HCT116 (cell line): ENCODE measurements around the gene FICD. TPM values are rescaled to one million over a fixed set of nuclear protein-coding genes. Genes with fewer than 3 reads are reported as not detected.
"Not testable (repeated sequence)": the region's sequence is repeated elsewhere in the genome, so short reads cannot be mapped to it uniquely, and the experiment has no call there.

Source experiments
- ATAC-seq: fragments of 200-7000 bp; cut with Tn5 transposase; 2 replicates; pipeline ENCODE4 v1.9.1; 2020; ENCODE audit warnings: mild to moderate bottlenecking, moderate library complexity
- BruUV-seq: library from RNA; stranded (reverse); fragments of 400-500 nt; replicated peaks from 2 replicates; lab custom pipeline; 2021; lab: Mats Ljungman, UMichigan
- CTCF ChIA-PET: fragments of 300-600 bp; sonication (Branson Sonifier 250); formaldehyde crosslinking; loops from one replicate; lab custom pipeline; 2021; ENCODE audit warnings: antibody characterized with exemption; lab: Charles Lee
- POLR2A ChIA-PET: fragments of 300-600, 350-600 bp; sonication (Branson Sonifier 250); formaldehyde crosslinking; loops from one replicate; lab custom pipeline; 2021; ENCODE audit warnings: antibody characterized with exemption; lab: Charles Lee
- RAD21 ChIA-PET, 2 experiments: fragments of 300-600 bp; sonication (Branson Sonifier 250); formaldehyde crosslinking; loops; one replicate each; lab custom pipeline; 2023; ENCODE audit warnings: low total read pairs in 2 of 2; ENCODE audit not compliant: uncharacterized antibody in 2 of 2, unreplicated experiment in 2 of 2, low non-redundant PET in 1 of 2; lab: Charles Lee
- DNase-seq: peaks from one replicate; pipeline ENCODE4 v3.0.0-alpha.2; 2010; ENCODE audit warnings: low read depth, low spot score
- H2AFZ ChIP-seq: fragments of 200-600 bp; shearing (Covaris generic), sonication (generic); 2 replicates; pipeline ENCODE4 v1.6.1; 2017; ENCODE audit warnings: low read depth, mixed run types, mixed read lengths, antibody characterized with exemption, low read length; ENCODE audit not compliant: poor library complexity, severe bottlenecking
- H3K27ac ChIP-seq: 2 replicates; pipeline ENCODE4 v1.5.1; 2012; ENCODE audit warnings: low read depth, low read length
- H3K27me3 ChIP-seq: fragments of 200-600 bp; sonication (generic); 2 replicates; pipeline ENCODE4 v1.6.1; 2016; ENCODE audit warnings: mixed run types, low read length, mixed read lengths; ENCODE audit not compliant: insufficient read depth
- H3K36me3 ChIP-seq, 2 experiments: fragments of 200-500 bp in 1 of 2; fragments of 200-600 bp in 1 of 2; sonication (Bioruptor generic) in 1 of 2; sonication (generic) in 1 of 2; 2 replicates each; pipeline versions ENCODE4 v1.5.1 to v1.6.1; 2014 to 2016; ENCODE audit warnings: low read length in 2 of 2, inconsistent platforms in 1 of 2, mixed read lengths in 1 of 2, mixed run types in 1 of 2; ENCODE audit not compliant: insufficient read depth in 2 of 2, control insufficient read depth in 1 of 2
- H3K4me1 ChIP-seq, 2 experiments: fragments of 200-600 bp in 1 of 2; sonication (generic) in 1 of 2; 2 replicates each; pipeline versions ENCODE4 v1.5.1 to v1.6.1; 2012 to 2017; ENCODE audit warnings: low read length in 2 of 2, inconsistent platforms in 1 of 2, mild to moderate bottlenecking in 1 of 2, mixed read lengths in 1 of 2, mixed run types in 1 of 2, moderate library complexity in 1 of 2; ENCODE audit not compliant: insufficient read depth in 2 of 2, control insufficient read depth in 1 of 2
- H3K4me2 ChIP-seq: fragments of 200-600 bp; sonication (generic); 2 replicates; pipeline ENCODE4 v1.6.1; 2017; ENCODE audit warnings: mixed run types, low read length, mixed read lengths
- H3K4me3 ChIP-seq, 2 experiments: fragments of 200-600 bp in 1 of 2; sonication (generic) in 1 of 2; replicated peaks in 1 of 2; 2 replicates each; pipeline ENCODE4 v1.5.1; 2011 to 2016; ENCODE audit warnings: low read length in 2 of 2, control low read depth in 1 of 2, low read depth in 1 of 2, mild to moderate bottlenecking in 1 of 2, mixed read lengths in 1 of 2, mixed run types in 1 of 2
- H3K79me2 ChIP-seq: fragments of 200-600 bp; sonication (generic); 2 replicates; pipeline ENCODE4 v1.6.1; 2017; ENCODE audit warnings: mild to moderate bottlenecking, mixed run types, low read length, moderate library complexity, mixed read lengths; ENCODE audit not compliant: insufficient read depth
- H3K9ac ChIP-seq: fragments of 200-600 bp; sonication (generic); 2 replicates; pipeline ENCODE4 v1.6.1; 2016; ENCODE audit warnings: low read length, mixed read lengths
- H3K9me2 ChIP-seq: fragments of 200-600 bp; sonication (generic), shearing (Covaris generic); 2 replicates; pipeline ENCODE4 v1.6.1; 2017; ENCODE audit warnings: mixed run types, mild to moderate bottlenecking, moderate library complexity; ENCODE audit not compliant: insufficient read depth
- H3K9me3 ChIP-seq, 2 experiments: fragments of 200-500 bp in 1 of 2; fragments of 200-600 bp in 1 of 2; sonication (Bioruptor generic) in 1 of 2; sonication (generic) in 1 of 2; 2 replicates each; pipeline ENCODE4 v1.6.1; 2014 to 2017; ENCODE audit warnings: low read length in 2 of 2, mixed read lengths in 2 of 2, inconsistent platforms in 1 of 2, low read depth in 1 of 2, mild to moderate bottlenecking in 1 of 2, mixed run types in 1 of 2, moderate library complexity in 1 of 2; ENCODE audit not compliant: control insufficient read depth in 1 of 2, insufficient read depth in 1 of 2
- H4K20me1 ChIP-seq: fragments of 200-600 bp; sonication (generic), shearing (Covaris generic); 2 replicates; pipeline ENCODE4 v1.6.1; 2017; ENCODE audit warnings: mixed run types, mild to moderate bottlenecking, moderate library complexity; ENCODE audit not compliant: insufficient read depth
- POLR2AphosphoS5 ChIP-seq: IDR thresholded peaks from 2 replicates; pipeline ENCODE4 v1.6.1; 2011; ENCODE audit warnings: mild to moderate bottlenecking, low read depth, low read length, moderate library complexity
- SRF ChIP-seq: IDR thresholded peaks from 2 replicates; pipeline ENCODE4 v1.6.1; 2012; ENCODE audit warnings: low read depth
- intact Hi-C: fragments of 100-400 bp; cut with micrococcal nuclease; formaldehyde crosslinking; loops from 2 replicates; pipeline ENCODE4 v1.10.0; 2022
- total RNA-seq: library from RNA; stranded (reverse); gene quantifications from one replicate; pipeline ENCODE4 v1.2.1, GENCODE V29; 2021; ENCODE audit not compliant: unreplicated experiment
- TF ChIP-seq, protein P1 (sequence below), 3 experiments: fragments of 200-600 bp in 1 of 3; sonication (generic) in 1 of 3; IDR thresholded peaks in 2 of 3; conservative IDR thresholded peaks in 1 of 3; 2 replicates each; pipeline ENCODE4 v1.5.1; 2012 to 2017; ENCODE audit warnings: low read depth in 2 of 3, low read length in 2 of 3, antibody characterized with exemption in 1 of 3, borderline replicate concordance in 1 of 3, control low read depth in 1 of 3, mild to moderate bottlenecking in 1 of 3, mixed read lengths in 1 of 3, mixed run types in 1 of 3, moderate library complexity in 1 of 3; ENCODE audit not compliant: insufficient read depth in 1 of 3

FICD gene
- total RNA-seq, 1 experiment from 2014 or later, result 5.1 TPM

GRCh38 chr12:108553799-108554198 is 38.7 kb downstream of the FICD start:
- POLR2A ChIA-PET, result no interaction called here
- intact Hi-C loops, result no loop called here

GRCh38 chr12:108555383-108555782 is 40.3 kb downstream of the FICD start:
- Histone ChIP-seq H3K36me3 (peaks cover 2 to 14% of the 10 kb centered on the region in 2 experiments; a peak in 2 of 4 replicates), H4K20me1 (peaks cover 28% of the 10 kb centered on the region; the same call in 1 of the 2 replicates), H3K79me2 (peaks cover 100% of the 10 kb centered on the region), H3K4me1 (peaks cover 7 to 11% of the 10 kb centered on the region in 2 experiments; a peak in 3 of 4 replicates)
- H3K4me3 ChIP-seq, BruUV-seq, H2AFZ ChIP-seq, RAD21 ChIA-PET, H3K27me3 ChIP-seq, intact Hi-C loops, ATAC-seq, H3K9ac ChIP-seq, H3K9me2 ChIP-seq, H3K4me2 ChIP-seq, H3K9me3 ChIP-seq, H3K27ac ChIP-seq, DNase-seq, POLR2A ChIA-PET: not testable (repeated sequence)
- CTCF ChIA-PET, result interaction anchor here (0.6 to 1.3 kb wide), 2 partner anchors 36 to 63 kb away, joined by 3 read pairs; no protein-coding TSS in a partner anchor

More at GRCh38 chr12:108553799-108554198, 38.7 kb downstream of the FICD start:
- RAD21 ChIA-PET, result no interaction called here
- CTCF ChIA-PET, result no interaction called here
- Histone ChIP-seq H2AFZ (no peak overlapping the region), H3K4me1 (no peaks in the 10 kb centered on the region), H3K4me3 (no peak overlapping the region), H3K9me2 (no peaks in the 10 kb centered on the region), H3K27me3 (no peaks in the 10 kb centered on the region), H3K79me2 (peaks cover 100% of the 10 kb centered on the region), H3K36me3 (peaks cover 4 to 18% of the 10 kb centered on the region in 2 experiments; a peak in 2 of 4 replicates), H3K9me3 (no peaks in the 10 kb centered on the region), H4K20me1 (peaks cover 28% of the 10 kb centered on the region; the same call in 1 of the 2 replicates), H3K4me2 (no peak overlapping the region), H3K27ac (no peak overlapping the region), H3K9ac (no peak overlapping the region)
- no peak for TF ChIP-seq POLR2AphosphoS5
- TF ChIP-seq, protein P1, sequence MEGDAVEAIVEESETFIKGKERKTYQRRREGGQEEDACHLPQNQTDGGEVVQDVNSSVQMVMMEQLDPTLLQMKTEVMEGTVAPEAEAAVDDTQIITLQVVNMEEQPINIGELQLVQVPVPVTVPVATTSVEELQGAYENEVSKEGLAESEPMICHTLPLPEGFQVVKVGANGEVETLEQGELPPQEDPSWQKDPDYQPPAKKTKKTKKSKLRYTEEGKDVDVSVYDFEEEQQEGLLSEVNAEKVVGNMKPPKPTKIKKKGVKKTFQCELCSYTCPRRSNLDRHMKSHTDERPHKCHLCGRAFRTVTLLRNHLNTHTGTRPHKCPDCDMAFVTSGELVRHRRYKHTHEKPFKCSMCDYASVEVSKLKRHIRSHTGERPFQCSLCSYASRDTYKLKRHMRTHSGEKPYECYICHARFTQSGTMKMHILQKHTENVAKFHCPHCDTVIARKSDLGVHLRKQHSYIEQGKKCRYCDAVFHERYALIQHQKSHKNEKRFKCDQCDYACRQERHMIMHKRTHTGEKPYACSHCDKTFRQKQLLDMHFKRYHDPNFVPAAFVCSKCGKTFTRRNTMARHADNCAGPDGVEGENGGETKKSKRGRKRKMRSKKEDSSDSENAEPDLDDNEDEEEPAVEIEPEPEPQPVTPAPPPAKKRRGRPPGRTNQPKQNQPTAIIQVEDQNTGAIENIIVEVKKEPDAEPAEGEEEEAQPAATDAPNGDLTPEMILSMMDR (IDR thresholded peaks at IDR 0.05 in 2 of 3, conservative IDR thresholded peaks at IDR 0.05 in 1 of 3; ENCODE audit: borderline replicate concordance in 1 of 3, insufficient read depth in 1 of 3, low read depth in 2 of 3, low read length in 2 of 3), result no peak
- TF ChIP-seq SRF, result no peak
- BruUV-seq, result no TSS peak
- DNase-seq (no peak), ATAC-seq (no peak)
